Midbrain (tissue), 1 donor: Measurements from ENCODE around the gene ITGAV.

Experiments used
- DNase-seq: peaks from one replicate; lab custom pipeline; 2025; lab: John Stamatoyannopoulos, UW

ITGAV gene

GRCh38 chr2:186669146-186669545 lies 79.3 kb downstream of the ITGAV start:
- no peak for DNase-seq

GRCh38 chr2:186670831-186671230 lies 81.0 kb downstream of the ITGAV start:
- DNase-seq: no peak

- DNase-seq: no peak
These were observed 85.5 kb downstream of the ITGAV start for GRCh38 chr2:186675380-186675779.

GRCh38 chr2:186683341-186683740 lies 93.5 kb downstream of the ITGAV start:
- DNase-seq: no peak

GRCh38 chr2:186687807-186688211 lies 98.0 kb downstream of the ITGAV start:
- no peak for DNase-seq

GRCh38 chr2:186688813-186689212 lies 99.0 kb downstream of the ITGAV start:
- DNase-seq: no peak

GRCh38 chr2:186690786-186691185 lies 100.9 kb downstream of the ITGAV start:
- DNase-seq: no peak

- no peak for DNase-seq
These were observed 101.4 kb downstream of the ITGAV start for GRCh38 chr2:186691231-186691630.

GRCh38 chr2:186691900-186692299 lies 102.0 kb downstream of the ITGAV start:
- no peak for DNase-seq

GRCh38 chr2:186693446-186693832 lies 103.6 kb downstream of the ITGAV start:
- DNase-seq: no peak

- peak; percentile 77 for DNase-seq
These were observed 105.4 kb downstream of the ITGAV start for GRCh38 chr2:186695081-186695756.

GRCh38 chr2:186696290-186696689 lies 106.4 kb downstream of the ITGAV start:
- DNase-seq: peak; percentile 16

GRCh38 chr2:186696804-186697203 lies 106.9 kb downstream of the ITGAV start:
- DNase-seq: no peak

GRCh38 chr2:186697536-186697935 lies 107.7 kb downstream of the ITGAV start:
- DNase-seq: no peak

GRCh38 chr2:186699742-186700141 lies 109.9 kb downstream of the ITGAV start:
- DNase-seq: no peak

- DNase-seq: no peak
These were observed 112.2 kb downstream of the ITGAV start for GRCh38 chr2:186702006-186702405.

GRCh38 chr2:186702501-186702900 lies 112.6 kb downstream of the ITGAV start:
- DNase-seq: no peak

GRCh38 chr2:186704897-186705296 lies 115.0 kb downstream of the ITGAV start:
- no peak for DNase-seq

GRCh38 chr2:186709529-186710450 lies 119.9 kb downstream of the ITGAV start:
- no peak for DNase-seq

- no peak for DNase-seq
These were observed 123.8 kb downstream of the ITGAV start for GRCh38 chr2:186713691-186714090.

- DNase-seq: no peak
These were observed 124.8 kb downstream of the ITGAV start for GRCh38 chr2:186714611-186715010.

- DNase-seq: no peak
These were observed 126.1 kb downstream of the ITGAV start for GRCh38 chr2:186716004-186716403.

- DNase-seq: no peak
These were observed 127.0 kb downstream of the ITGAV start for GRCh38 chr2:186716899-186717298.
